T-helper 2 cell (primary cell): ENCODE results near the gene COL4A2.

Experiments used
- DNase-seq, 5 experiments: peaks; one replicate each; pipeline versions ENCODE4 v3.0.0 to v3.0.0-alpha.2; 2012 to 2022
- total RNA-seq, 2 donors: gene quantifications; one replicate each; lab custom pipeline; 2026; lab: John Stamatoyannopoulos, UW

Gene COL4A2
- total RNA-seq, result 0 to 6.1 reads per million in 2 donors

DNA sequence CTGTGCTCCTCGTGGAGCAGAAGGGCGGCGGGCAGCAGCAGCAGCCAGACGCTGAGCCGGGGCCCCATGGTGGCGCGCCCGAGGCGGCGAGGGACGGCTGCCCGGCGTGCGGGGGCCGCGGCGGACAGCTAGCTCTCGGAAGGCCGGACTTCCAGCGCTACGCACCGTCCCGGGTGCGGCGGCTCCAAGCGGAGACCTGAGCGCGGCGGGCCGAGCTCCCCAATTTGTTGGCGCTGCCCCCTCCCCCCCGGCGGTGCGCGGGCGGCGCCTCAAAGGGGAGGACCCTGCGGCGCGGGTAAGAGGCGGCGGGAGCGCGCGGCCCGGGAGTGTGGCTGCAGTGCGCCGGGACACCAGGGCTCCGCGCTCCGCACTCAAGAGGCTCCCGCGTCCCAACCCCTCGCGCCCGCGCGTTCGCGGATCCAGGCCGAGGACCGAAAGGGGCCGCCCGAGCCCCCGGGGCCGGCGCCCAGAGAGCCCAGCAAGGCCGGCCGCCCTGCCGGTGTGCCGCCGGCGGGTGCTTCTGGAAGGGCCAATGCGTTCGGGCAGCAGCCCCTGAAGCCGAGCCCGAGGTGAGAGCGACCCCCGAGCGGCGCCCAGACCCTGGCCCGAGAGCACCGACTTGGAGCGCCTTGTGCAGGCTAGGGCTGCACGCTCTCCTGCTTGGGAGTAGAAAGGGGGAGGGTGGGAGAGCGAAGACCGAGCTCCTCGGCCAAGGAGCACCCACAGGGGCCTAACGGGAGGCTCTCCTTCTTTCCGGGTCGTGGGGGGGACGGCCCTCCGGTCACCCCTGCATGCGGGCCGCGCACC is at the start of gene COL4A2, which contains the start of gene COL4A1:
Gene COL4A2 (plus strand): TSS at position 325 of the 807 bp plus-strand sequence. CDS start 620 bp downstream, outside the sequence.
Gene COL4A1 (minus strand): TSS at position 198 of the 807 bp plus-strand sequence. CDS start 130 bp downstream, at position 68.
- DNase-seq, result no peak

- no peak for DNase-seq
Measured at GRCh38 chr13:110257408-110257807, 49.7 kb upstream of the COL4A2 start.

DNA sequence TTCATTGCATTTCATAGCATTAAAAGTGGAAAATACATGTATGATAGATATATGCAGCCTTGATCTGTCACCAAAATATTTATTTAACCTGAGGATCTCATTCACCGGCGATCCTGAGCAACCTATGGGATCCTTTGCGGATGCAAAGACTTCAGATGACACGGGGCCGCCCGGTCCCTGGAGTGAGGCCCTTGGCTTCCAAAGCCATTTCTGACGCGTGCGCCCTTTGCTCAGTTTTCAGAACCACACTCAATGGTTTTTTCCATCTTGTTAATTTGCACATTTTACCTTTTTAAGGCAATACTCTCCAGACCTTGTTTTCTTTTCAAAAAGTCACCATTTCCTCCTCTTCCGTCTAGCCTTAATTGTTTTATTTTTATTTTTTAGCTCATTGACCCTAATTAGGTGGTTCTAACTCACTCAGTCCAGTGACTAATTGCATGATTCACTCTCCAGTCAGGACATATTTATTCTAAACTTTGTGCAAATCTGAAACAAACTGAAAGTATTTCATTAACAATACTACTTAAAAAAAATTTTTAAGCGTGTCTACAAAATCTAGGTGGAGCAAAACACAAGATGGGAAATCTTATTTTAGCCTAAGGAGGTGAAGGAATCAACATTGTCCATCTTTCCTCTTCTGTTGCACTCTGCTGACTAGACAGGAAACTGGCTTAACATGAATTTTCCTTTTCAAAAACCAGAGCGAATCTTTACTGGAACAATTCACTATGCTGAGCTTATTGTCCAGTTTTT is 48.0 kb upstream of the COL4A2 start:
- DNase-seq, result no peak

DNA sequence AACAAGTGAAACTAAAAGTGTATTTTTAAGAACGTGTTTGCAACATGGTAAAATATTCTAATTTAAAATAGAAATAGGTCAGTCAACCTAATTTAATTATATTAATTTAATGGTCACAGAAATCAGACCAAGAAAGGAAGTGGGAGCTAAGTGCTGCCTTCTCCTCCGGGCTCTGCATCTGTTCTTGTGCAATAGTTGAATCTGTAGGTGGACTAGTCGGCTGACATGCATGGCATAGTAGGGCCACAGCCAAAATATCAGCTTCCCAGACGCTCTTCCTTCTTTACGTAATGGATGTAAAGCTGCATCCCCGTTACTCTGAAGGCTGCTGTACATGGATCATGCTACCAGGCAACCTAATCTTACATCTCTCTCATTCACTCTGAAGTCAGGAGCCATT is 47.4 kb upstream of the COL4A2 start:
- no peak for DNase-seq

- DNase-seq, result no peak
Measured at GRCh38 chr13:110261166-110262081, 45.7 kb upstream of the COL4A2 start.

GRCh38 chr13:110262082-110262436 is 45.0 kb upstream of the COL4A2 start:
- DNase-seq, result no peak

GRCh38 chr13:110262508-110263291 is 44.4 kb upstream of the COL4A2 start:
- no peak for DNase-seq

DNA sequence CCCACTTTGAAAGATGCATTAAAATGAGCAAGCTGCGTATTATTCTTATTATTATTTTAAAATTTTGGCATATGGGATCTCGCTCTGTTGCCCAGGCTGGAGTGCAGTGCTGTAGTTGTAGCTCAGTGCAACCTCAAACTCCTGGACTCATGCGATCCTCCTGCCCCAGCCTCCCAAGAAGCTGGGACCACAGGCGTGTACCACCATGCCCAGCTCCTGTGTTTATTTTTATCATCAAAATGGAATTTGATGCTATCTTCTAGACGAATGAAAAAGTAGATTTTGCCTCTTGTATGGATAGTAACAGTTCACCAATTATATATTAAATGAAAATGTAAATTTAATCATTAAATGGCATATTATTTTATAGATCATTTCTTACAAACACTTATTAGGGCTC is 43.7 kb upstream of the COL4A2 start:
- no peak for DNase-seq

GRCh38 chr13:110263888-110264287 is 43.2 kb upstream of the COL4A2 start:
- DNase-seq, result no peak

DNA sequence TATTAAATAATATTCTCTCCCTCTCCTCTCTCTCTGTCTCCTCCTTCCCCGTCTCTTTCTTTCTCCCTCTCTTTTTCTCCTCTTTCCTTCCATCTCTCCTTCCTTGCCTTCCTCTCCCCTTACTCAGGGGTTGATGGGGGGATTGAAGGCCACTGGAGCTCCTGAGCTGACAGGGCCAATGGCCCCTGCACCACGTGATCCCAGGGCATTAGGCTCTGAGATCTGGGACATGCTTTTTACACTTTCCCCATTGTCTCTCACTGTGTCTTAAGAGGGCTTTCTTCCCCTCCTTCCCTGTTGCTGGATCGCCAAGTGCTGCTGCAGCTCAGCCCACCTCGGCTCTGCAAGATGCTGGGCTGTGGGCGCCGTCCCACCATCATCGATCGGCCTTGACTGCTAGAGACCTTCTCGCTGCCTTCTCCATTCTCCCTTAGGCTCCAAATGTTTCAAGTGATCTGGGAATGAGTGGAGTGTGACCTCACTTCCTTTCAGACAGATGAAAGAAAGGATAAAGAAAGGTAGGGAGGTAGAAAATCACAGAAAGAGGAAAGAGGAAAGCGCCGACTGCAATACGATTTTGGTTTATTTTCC is 42.3 kb upstream of the COL4A2 start:
- no peak for DNase-seq

DNA sequence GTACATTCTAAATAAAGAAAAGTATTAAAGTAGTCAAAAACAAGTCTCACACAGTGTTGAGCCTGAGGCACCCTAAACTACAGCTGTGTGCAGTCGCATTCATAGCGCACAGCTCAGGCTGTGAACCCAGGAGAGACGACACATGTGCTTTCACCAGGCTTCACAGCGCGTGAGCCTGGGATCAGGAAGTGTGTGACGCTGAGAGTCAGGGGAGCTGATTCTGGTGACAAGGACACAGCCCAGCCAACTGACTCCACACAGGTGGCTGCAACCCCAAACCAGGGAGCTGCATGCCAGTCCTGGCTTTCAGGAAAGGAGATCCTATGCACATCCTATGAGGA is 41.8 kb upstream of the COL4A2 start:
- no peak for DNase-seq

- no peak for DNase-seq
Measured at GRCh38 chr13:110265682-110266430, 41.2 kb upstream of the COL4A2 start.

- DNase-seq, result no peak
Measured at GRCh38 chr13:110266431-110266809, 40.7 kb upstream of the COL4A2 start.

DNA sequence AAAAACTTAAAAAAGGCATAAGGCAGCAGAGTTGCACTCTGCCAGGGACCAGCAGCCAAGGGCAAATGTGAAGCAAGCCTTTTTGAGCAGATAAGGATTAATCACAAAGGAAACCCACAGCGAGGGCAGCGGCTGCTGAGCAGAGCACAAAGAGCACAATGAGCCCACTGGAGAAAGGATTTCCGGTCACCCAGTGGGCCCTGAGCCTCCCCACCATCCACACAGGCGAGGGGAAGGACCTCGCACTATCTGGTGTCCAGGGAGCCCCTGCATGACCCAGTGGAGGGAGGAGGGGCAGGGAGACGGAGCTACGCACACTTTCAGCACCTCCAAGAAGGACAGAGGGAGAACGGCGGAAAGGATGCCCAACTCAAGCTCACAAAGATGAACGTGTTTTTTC is 40.1 kb upstream of the COL4A2 start:
- DNase-seq, result no peak

DNA sequence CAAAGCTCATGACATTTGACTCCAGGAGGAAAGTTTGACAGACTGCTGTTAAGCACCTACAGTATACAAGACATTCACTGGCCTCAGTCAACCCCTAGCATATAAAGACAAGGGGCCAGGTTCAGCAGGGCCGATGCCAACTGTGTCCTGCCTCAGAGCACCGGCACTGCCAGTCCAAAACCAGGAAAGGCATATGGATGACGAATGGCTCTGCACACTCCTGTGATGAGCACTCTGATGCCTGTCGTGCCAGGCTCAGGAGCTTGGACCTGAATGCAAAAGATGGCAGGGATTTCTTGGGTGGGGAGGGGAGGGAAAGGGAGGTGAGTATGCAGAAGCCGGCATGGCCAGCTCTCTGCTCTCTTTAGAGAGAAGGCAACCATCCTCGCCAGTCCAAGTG is 39.0 kb upstream of the COL4A2 start:
- DNase-seq, result no peak

GRCh38 chr13:110268576-110269185 is 38.4 kb upstream of the COL4A2 start:
- no peak for DNase-seq

DNA sequence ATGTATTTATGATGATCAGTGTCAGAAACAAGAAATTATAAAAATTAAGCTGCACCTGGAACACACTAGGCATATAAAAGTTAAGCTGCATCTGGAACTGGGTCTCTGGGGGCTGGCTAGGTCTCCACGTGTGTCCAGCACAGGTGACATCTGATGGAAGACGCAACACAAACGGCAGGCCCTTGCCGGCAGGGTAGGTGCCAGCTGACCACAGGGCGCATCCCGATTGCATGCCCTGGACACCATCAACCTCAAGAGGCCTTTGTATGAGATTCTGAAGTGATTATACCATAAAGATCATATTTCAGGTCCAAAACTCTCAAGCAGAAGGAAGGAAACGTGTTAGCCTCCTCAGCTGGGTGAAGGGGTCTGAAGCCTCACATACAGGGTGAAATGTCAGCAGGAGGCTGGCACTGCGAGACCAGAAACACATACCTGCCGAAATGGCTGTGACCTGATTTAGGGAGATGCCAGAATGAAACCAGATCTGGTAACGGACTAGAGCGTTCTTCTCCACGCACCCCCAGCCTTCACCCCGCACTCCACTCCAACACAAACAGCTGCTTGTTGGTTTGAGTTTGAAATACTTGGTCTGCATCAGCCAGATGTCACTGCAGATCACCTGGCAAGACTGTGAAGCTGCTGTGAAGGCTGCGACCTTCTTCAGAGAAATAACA is 37.4 kb upstream of the COL4A2 start:
- no peak for DNase-seq

DNA sequence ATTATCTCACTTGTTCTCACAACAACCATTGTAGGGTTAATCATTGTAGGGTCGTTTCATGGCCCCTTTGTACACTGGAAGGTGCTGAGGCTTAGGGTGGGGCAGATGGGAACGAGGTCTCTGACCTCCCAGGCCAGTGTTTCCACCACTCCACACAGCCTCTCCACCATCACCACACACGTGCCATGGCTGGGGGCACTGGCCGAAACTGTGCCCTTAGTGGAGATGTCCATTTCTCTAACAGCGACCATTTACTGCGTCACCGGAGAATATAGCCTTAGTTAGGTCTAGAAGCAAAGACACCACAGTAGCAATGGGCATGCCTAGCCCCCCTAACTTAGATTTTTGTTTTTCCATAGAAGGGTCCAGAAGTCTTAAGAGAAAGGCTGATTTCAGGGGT is 36.6 kb upstream of the COL4A2 start:
- DNase-seq, result no peak

GRCh38 chr13:110271313-110271712 is 35.8 kb upstream of the COL4A2 start:
- no peak for DNase-seq

DNA sequence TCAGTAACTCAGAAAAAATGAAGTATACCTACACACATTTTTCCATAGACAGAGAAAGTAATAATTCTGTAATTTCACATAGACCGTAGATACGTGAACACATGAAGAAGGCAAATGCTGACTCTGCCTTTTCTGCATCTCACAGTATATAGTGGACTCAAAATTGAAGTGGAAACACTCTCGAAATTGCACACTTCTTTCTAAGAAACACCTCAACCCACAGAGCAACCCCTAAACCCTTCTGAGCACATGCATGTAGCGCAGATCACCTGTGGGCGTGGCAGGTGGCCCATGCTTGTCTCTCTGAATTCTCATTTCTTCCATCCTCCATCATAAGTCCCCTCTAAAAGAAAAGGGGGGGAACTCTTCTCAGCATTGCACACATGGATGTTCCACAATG is 34.9 kb upstream of the COL4A2 start:
- DNase-seq, result peak in 1 of 5 experiments; percentile 5
